GM21390 (cell line): ENCODE data around the gene ITPKB.

Experiments used
- ATAC-seq: cut with Tn5 transposase; IDR thresholded peaks from one replicate; pipeline ENCODE4 v1.9.1; 2021; ENCODE audit not compliant: unreplicated experiment

ITPKB gene

GRCh38 chr1:226706684-226707083 lies 32.4 kb downstream of the ITPKB start:
- no peak for ATAC-seq

GRCh38 chr1:226704169-226704937 lies 34.7 kb downstream of the ITPKB start:
- no peak for ATAC-seq

- ATAC-seq = peak; percentile 75
These were observed 35.9 kb downstream of the ITPKB start for GRCh38 chr1:226702957-226703831.

DNA sequence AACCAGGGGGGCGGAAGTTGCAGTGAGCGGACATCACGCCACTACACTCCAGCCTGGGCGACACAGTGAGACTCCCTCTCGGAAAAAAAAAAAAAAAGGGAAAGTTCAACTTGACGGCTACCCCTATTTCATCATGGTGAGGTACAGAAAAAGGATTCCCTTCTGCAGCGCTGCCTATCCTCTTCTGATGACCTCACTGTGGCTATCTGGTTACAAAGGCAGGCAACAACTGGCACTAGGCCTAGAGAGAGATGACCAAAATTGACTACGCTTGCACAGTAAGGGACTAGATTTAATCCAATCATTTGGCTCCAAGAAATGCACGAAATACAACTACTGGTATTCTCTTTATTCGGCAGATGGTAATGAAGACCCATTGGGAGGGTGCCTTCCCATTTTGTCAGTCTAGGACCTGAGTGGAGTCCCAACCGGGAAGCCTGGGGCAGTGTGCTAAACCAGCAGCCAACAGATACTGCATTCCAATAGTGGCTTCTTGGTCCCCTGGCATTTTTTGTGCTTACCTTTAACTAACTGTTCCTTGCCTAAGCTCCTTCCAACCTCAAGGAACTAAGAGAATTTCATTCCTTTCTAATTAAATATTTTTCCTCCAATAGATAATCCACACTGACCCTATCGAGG lies 36.6 kb downstream of the ITPKB start:
- ATAC-seq = no peak

DNA sequence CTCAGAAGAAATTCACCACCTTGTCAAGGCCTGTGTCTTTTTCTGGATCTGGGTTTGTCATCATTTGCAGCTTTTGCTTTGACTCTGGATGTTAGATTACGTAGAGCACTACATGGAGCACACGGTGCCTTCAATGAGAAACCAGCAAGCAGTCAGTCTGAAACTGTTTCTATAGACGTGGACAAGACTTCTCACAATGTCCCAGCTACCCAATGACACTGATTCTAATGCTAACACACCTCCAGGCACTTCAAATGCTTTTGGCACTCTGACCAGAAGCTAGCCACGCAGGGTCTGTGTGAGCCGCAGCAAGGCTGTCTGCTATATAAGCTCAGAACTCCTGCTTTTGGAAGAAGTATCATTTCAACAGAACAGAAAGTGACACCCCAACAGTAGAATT lies 38.2 kb downstream of the ITPKB start:
- no peak for ATAC-seq

DNA sequence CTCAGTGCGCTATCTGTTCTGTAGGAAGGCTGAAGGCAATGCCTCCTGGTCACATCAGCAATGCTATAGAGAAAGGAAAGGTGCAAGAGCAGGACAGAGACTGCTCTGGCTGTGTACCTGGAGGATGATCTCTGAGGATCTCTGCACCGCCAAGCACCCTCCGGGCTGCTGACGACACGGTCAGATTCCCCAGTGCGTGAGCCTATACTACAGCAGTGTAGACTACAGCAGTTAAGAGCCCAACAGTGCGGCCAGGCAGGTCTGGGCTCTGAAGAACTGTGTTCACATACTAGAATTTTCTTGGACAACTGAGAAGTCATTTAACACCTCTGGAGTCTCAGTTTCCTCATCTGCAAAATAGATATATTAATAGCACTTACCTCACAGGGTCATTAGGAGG lies 39.9 kb downstream of the ITPKB start:
- no peak for ATAC-seq

GRCh38 chr1:226698659-226699058 lies 40.4 kb downstream of the ITPKB start:
- no peak for ATAC-seq

DNA sequence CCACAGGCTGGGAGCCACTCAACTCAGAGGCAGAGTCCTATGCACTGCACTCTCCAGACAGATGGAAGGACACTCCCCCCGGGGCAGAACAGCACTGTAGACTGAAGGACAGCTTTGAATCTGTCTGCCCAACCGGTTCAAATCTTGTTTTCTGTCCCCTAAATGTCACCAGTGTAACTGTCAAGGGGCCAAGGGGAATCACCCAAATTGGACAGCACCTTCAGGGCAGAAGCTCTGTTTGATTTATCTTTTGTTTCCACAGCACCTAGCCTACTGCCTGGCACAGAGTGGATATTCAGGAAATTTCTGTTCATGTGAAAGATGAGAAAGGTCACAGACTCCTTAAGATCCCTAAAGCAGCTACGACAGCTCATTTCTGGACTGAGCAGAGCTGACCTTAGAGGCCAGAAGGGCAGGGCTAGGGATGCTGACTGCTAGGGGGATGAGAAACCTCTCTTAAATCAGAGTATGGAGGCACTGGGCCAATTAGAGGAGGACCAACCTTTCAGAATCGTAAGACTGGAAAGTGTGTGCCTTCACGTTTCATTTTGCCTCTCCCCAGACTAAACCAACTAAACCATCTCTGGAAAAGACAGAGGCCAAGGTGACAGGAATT lies 41.0 kb downstream of the ITPKB start:
- ATAC-seq = peak; percentile 11

DNA sequence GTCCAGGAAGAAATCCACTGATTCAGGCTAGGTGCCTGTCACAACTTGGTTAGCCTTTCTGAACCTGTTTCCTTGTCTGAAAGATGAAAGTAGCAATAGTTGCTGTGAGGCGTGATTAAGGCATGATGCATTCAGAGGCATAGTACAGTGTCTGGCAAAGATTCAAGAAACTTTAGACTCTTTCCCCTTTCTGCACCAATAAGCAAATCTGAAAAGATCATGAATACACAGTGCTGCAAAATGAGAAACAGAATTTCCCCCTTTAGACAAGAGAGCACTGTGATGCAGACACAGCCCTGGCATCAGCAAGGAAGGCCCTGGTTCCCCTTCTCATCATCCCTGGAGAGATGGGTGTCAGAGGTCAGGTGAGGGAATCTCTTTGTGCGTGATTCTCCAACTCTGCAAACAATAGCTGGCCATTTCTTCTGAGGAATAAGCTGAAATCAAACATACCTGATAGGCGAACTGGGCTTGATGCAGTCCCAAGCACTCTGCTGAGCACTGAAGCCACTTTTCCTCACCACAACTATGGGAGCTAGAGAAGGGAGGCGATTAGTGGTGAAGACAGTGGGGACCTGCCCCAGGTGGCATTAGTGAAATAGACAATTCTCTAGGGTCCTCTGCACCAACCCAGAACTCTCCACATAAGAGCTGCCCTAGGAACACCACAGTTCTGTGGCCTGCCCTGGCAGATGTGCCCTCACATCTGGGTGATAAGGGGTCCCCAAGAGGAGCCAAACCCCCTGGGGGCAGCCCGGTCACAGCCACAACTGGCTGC lies 41.7 kb downstream of the ITPKB start:
- ATAC-seq = peak; percentile 57

GRCh38 chr1:226696547-226696946 lies 42.5 kb downstream of the ITPKB start:
- ATAC-seq = no peak

GRCh38 chr1:226695335-226695900 lies 43.7 kb downstream of the ITPKB start:
- ATAC-seq = no peak

DNA sequence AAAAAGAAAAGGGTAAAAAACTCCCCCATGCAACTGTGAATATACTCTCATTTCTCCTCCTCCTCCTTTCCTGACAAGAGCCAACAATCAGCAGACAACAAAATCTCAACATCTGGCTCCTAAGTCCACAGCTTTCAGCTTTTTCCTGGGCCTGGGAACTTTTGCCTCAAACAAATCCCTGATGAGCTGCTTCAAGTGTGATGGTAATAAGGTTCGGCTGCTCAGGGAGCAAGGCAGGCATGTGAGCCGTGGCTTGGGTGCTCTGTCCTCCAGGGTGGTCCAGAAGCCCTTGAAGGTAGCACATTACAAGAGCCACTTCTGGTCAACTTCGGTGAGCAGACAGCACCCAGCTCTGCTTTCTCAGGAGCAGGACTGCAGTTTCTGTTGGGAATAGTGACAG lies 46.3 kb downstream of the ITPKB start:
- no peak for ATAC-seq

GRCh38 chr1:226692051-226692792 lies 46.9 kb downstream of the ITPKB start:
- ATAC-seq = no peak

GRCh38 chr1:226691247-226691646 lies 47.8 kb downstream of the ITPKB start:
- no peak for ATAC-seq

GRCh38 chr1:226690460-226690982 lies 48.6 kb downstream of the ITPKB start:
- ATAC-seq = no peak

- no peak for ATAC-seq
These were observed 50.3 kb downstream of the ITPKB start for GRCh38 chr1:226688808-226689207.

DNA sequence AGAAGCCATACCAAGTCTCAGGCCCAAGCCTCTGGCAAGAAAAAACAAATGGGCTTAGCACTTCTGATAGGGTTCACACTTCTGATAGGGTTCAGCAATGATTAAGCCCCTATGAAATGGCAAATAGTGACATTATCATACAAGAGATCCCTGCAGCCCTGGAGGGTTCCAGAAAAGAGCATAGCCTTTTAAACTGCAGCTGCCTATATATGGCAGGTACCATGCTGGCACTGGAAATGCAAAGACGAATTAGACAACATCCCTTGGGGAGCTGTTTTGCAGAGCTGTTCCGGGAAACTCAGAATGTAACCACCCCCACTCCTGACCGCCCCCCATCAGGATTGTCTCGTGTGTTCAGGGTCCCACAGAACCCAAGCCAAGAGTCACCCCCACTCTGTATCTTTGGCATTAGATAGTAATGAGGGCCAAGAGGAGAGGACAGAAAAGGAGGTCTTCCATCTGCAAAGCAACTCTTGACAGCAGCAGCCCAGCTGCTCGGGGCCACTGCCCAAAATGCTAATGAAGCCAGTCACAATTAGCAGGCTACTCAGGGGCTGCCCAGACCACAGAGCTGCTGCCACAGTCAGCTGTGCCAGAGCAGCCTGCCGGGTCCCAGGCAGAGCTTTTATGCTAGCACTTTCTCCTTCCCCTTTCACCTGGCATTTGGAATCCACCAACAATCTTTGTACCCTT lies 50.9 kb downstream of the ITPKB start:
- ATAC-seq = no peak

DNA sequence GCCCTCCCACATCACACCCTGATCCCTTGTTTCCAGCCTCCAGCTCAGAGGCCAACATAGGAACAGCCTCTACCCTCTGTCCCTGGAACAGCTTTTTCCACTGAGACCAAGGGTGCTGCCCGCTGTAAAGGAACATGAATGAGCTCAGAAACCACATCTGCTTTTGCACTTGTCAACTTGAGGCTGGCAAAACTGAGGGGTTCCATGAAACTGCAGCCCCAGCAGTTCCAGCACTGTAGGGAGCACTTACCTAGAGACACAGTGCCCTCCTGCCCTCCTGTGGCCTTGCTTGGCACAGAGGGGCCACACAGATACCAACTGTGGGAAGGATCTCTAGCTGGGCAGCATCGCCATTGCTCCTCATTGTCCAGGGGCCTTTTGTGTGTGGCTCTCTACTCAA lies 51.7 kb downstream of the ITPKB start:
- ATAC-seq = no peak
